Measurements from ENCODE around the gene C19orf85. TPM values are rescaled to one million over a fixed set of nuclear protein-coding genes. Genes with fewer than 3 reads are reported as not detected.
A peak's percentile ranks its signal among the peaks of the same experiment; 100 is the strongest.

C19orf85 gene
- total RNA-seq, 1 donor from 2014 or later = not detected

DNA sequence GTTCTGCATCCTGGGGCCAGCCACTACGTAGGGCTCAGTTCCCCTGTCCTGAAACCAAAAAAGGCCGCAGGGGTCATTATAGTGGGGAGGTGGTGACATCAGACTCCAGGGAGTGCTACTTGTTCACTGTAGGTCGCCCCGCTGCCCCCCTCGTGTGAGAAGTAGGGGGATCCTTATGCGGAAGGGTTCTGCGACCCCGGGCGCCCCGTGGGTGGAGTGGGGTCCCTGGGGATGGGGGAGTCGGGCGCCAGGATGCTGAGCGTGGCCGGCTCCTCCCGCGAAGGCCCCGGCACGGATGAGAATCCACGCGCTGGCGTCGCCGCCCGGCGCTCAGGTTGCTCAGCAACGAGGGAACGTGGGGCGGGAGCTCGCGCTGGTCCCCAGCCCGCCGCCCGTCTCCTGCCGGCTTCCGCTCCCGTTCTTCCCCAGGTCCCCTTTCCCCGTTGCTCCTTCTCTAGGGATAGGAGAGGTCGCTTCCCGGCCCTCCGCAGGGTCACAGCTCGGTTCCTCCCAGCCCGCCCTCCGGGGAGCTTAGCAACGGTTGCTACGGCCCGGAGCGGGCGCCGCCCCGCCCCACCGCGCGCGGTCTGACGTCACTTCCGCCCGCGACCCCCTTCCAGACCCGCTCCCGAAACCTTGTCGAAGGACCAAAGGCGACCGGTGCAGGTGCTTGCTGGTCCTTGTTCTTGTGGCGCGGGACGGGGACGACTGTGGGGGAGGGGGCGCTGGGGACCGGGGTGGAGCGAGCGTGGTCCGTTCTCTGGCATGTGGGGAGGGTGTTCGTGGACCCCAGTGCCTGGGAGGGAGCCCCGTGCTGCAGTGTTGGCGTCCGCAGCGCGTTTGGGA, 20.3 kb upstream of the C19orf85 start, which contains the start of gene NAT14:
TSS of gene NAT14 (plus strand) at position 596 of the 846 bp plus-strand sequence. CDS start 521 bp downstream, outside the sequence.
- peaks cover 25 to 41% (median 39%) of the 10 kb centered on the region in 3 donors for H3K4me1 ChIP-seq (ENCODE audit: control insufficient read depth in 3 of 3, insufficient read depth in 3 of 3, low read length in 3 of 3)
- peak within 1 kb of the TSS; percentile 60 to 67 (median 62) for H3K4me3 ChIP-seq (ENCODE audit: low read length in 3 of 3)
- H3K27me3 ChIP-seq (ENCODE audit: control insufficient read depth in 3 of 3, insufficient read depth in 3 of 3, low read length in 3 of 3) = peaks cover 7 to 27% (median 7%) of the 10 kb centered on the region in 3 donors
- H3K27ac ChIP-seq (ENCODE audit: low read depth, low read length) = peak within 1 kb of the TSS; percentile 88
- H3K9me3 ChIP-seq (ENCODE audit: control insufficient read depth in 3 of 3, low read length in 3 of 3) = no peaks in the 10 kb centered on the region
- H3K36me3 ChIP-seq (ENCODE audit: control insufficient read depth in 3 of 3, insufficient read depth in 3 of 3, low read length in 3 of 3) = peaks cover 4 to 9% (median 6%) of the 10 kb centered on the region in 3 donors
- H3K9ac ChIP-seq (ENCODE audit: low read depth in 1 of 3, low read length in 3 of 3) = peak within 1 kb of the TSS; percentile 50 to 66 (median 65)

GRCh38 chr19:55483706-55484592, 19.4 kb upstream of the C19orf85 start:
- peak overlapping the region; percentile 60 to 67 (median 62) for H3K4me3 ChIP-seq (ENCODE audit: low read length in 3 of 3)
- peaks cover 25 to 42% (median 40%) of the 10 kb centered on the region in 3 donors for H3K4me1 ChIP-seq (ENCODE audit: control insufficient read depth in 3 of 3, insufficient read depth in 3 of 3, low read length in 3 of 3)

GRCh38 chr19:55482967-55483705, 18.6 kb upstream of the C19orf85 start:
- H3K4me3 ChIP-seq (ENCODE audit: low read length in 3 of 3) = no peak overlapping the region
- no peaks in the 10 kb centered on the region for H3K9me3 ChIP-seq (ENCODE audit: control insufficient read depth in 3 of 3, low read length in 3 of 3)
- H3K27ac ChIP-seq (ENCODE audit: low read depth, low read length) = no peak overlapping the region
- no peak overlapping the region for H3K9ac ChIP-seq (ENCODE audit: low read depth in 1 of 3, low read length in 3 of 3)
- peaks cover 27 to 48% (median 44%) of the 10 kb centered on the region in 3 donors for H3K4me1 ChIP-seq (ENCODE audit: control insufficient read depth in 3 of 3, insufficient read depth in 3 of 3, low read length in 3 of 3)
- H3K27me3 ChIP-seq (ENCODE audit: control insufficient read depth in 3 of 3, insufficient read depth in 3 of 3, low read length in 3 of 3) = peaks cover 0 to 18% (median 7%) of the 10 kb centered on the region in 3 donors
- peaks cover 6 to 9% (median 7%) of the 10 kb centered on the region in 3 donors for H3K36me3 ChIP-seq (ENCODE audit: control insufficient read depth in 3 of 3, insufficient read depth in 3 of 3, low read length in 3 of 3)

More at GRCh38 chr19:55483706-55484592, 19.4 kb upstream of the C19orf85 start:
- peaks cover 6 to 9% (median 7%) of the 10 kb centered on the region in 3 donors for H3K36me3 ChIP-seq (ENCODE audit: control insufficient read depth in 3 of 3, insufficient read depth in 3 of 3, low read length in 3 of 3)
- H3K9ac ChIP-seq (ENCODE audit: low read depth in 1 of 3, low read length in 3 of 3) = peak overlapping the region in 2 of 3 donors; percentile 50 to 66
- H3K27ac ChIP-seq (ENCODE audit: low read depth, low read length) = peak overlapping the region; percentile 88
- no peaks in the 10 kb centered on the region for H3K9me3 ChIP-seq (ENCODE audit: control insufficient read depth in 3 of 3, low read length in 3 of 3)
- peaks cover 0 to 21% (median 7%) of the 10 kb centered on the region in 3 donors for H3K27me3 ChIP-seq (ENCODE audit: control insufficient read depth in 3 of 3, insufficient read depth in 3 of 3, low read length in 3 of 3)

GRCh38 chr19:55482156-55482961, 17.8 kb upstream of the C19orf85 start:
- Histone ChIP-seq H3K4me1 (ENCODE audit: control insufficient read depth in 3 of 3, insufficient read depth in 3 of 3, low read length in 3 of 3) (peaks cover 31 to 50% (median 46%) of the 10 kb centered on the region in 3 donors), H3K9me3 (ENCODE audit: control insufficient read depth in 3 of 3, low read length in 3 of 3) (no peaks in the 10 kb centered on the region), H3K27ac (ENCODE audit: low read depth, low read length) (no peak overlapping the region), H3K4me3 (ENCODE audit: low read length in 3 of 3) (no peak overlapping the region), H3K36me3 (ENCODE audit: control insufficient read depth in 3 of 3, insufficient read depth in 3 of 3, low read length in 3 of 3) (peaks cover 6 to 9% (median 7%) of the 10 kb centered on the region in 3 donors), H3K27me3 (ENCODE audit: control insufficient read depth in 3 of 3, insufficient read depth in 3 of 3, low read length in 3 of 3) (peaks cover 0 to 18% (median 7%) of the 10 kb centered on the region in 3 donors), H3K9ac (ENCODE audit: low read depth in 1 of 3, low read length in 3 of 3) (no peak overlapping the region)

- peaks cover 27 to 44% (median 44%) of the 10 kb centered on the region in 3 donors for H3K4me1 ChIP-seq (ENCODE audit: control insufficient read depth in 3 of 3, insufficient read depth in 3 of 3, low read length in 3 of 3)
- peaks cover 0 to 15% (median 7%) of the 10 kb centered on the region in 3 donors for H3K27me3 ChIP-seq (ENCODE audit: control insufficient read depth in 3 of 3, insufficient read depth in 3 of 3, low read length in 3 of 3)
- H3K4me3 ChIP-seq (ENCODE audit: low read length in 3 of 3) = no peak overlapping the region
Observed at GRCh38 chr19:55481794-55482155, 17.2 kb upstream of the C19orf85 start.

GRCh38 chr19:55481148-55481793, 16.7 kb upstream of the C19orf85 start:
- H3K36me3 ChIP-seq (ENCODE audit: control insufficient read depth in 3 of 3, insufficient read depth in 3 of 3, low read length in 3 of 3) = peaks cover 6 to 9% (median 7%) of the 10 kb centered on the region in 3 donors

More at GRCh38 chr19:55481794-55482155, 17.2 kb upstream of the C19orf85 start:
- no peak overlapping the region for H3K27ac ChIP-seq (ENCODE audit: low read depth, low read length)
- no peak overlapping the region for H3K9ac ChIP-seq (ENCODE audit: low read depth in 1 of 3, low read length in 3 of 3)
- peaks cover 6 to 9% (median 7%) of the 10 kb centered on the region in 3 donors for H3K36me3 ChIP-seq (ENCODE audit: control insufficient read depth in 3 of 3, insufficient read depth in 3 of 3, low read length in 3 of 3)
- H3K9me3 ChIP-seq (ENCODE audit: control insufficient read depth in 3 of 3, low read length in 3 of 3) = no peaks in the 10 kb centered on the region

DNA sequence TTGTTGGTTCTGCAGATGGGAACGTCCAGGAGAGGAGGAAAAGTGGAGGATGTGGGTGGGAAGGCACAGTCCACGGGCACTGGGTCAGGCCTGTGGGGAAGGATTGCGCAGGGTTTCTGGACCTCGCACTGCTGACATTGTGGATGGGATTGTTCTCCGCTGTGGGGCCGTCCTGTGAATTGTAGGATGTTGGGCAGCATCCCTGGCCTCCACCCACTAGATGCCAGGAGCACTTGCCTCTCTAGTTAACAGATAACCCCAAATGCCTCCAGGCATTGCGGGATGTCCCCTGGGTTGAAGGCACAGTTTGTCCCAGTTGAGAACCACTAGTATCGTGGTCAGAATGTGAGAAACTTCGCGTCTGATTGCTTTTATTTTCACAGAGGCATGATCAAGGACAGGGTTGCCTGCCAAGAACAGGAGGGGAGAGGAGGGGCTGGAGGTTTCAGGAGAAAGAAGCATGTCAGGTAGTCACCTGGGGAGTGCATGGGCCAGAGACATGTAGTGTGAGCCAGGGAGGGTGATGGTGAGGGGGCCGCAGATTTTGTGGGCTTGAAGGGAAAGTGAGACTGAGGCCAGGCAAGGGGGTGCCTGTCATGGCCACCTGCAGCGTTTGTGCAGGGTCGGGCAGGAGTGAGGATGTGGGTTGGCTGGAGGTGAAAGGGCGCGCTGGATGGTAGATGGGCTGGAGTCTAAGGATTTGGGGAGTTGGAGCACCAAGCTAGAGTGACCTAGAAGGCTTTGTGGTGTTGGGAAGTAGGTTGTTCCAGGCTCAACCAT, 15.1 kb upstream of the C19orf85 start:
- Histone ChIP-seq H3K4me3 (ENCODE audit: low read length in 3 of 3) (no peak overlapping the region), H3K4me1 (ENCODE audit: control insufficient read depth in 3 of 3, insufficient read depth in 3 of 3, low read length in 3 of 3) (peaks cover 22 to 35% (median 30%) of the 10 kb centered on the region in 3 donors), H3K27ac (ENCODE audit: low read depth, low read length) (no peak overlapping the region)

More at GRCh38 chr19:55481148-55481793, 16.7 kb upstream of the C19orf85 start:
- Histone ChIP-seq H3K9me3 (ENCODE audit: control insufficient read depth in 3 of 3, low read length in 3 of 3) (no peaks in the 10 kb centered on the region), H3K4me1 (ENCODE audit: control insufficient read depth in 3 of 3, insufficient read depth in 3 of 3, low read length in 3 of 3) (peaks cover 27 to 40% (median 39%) of the 10 kb centered on the region in 3 donors), H3K27me3 (ENCODE audit: control insufficient read depth in 3 of 3, insufficient read depth in 3 of 3, low read length in 3 of 3) (peaks cover 0 to 14% (median 7%) of the 10 kb centered on the region in 3 donors), H3K4me3 (ENCODE audit: low read length in 3 of 3) (no peak overlapping the region), H3K27ac (ENCODE audit: low read depth, low read length) (no peak overlapping the region), H3K9ac (ENCODE audit: low read depth in 1 of 3, low read length in 3 of 3) (no peak overlapping the region)

DNA sequence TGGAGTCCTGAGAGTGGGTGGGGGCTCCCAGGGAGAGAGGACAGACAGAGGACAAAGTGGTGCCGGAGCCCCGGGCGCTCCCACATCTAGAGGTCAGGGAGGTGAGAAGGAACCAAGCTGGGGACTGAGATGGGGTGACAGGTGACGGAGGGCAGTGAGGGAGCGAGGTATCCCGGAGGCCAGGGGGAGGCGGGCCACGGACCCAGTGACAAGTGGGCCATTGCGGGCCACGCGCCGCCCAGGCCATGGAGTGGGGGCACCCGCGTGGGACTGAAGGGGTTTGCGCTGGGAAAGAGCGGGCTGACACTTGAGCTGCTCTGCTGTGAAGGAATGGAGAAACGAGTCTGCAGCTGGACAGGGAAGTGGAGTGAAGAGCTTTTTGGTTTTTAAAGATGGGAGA, 14.5 kb upstream of the C19orf85 start:
- Histone ChIP-seq H3K4me3 (ENCODE audit: low read length in 3 of 3) (no peak overlapping the region), H3K36me3 (ENCODE audit: control insufficient read depth in 3 of 3, insufficient read depth in 3 of 3, low read length in 3 of 3) (peaks cover 6 to 9% (median 7%) of the 10 kb centered on the region in 3 donors), H3K9ac (ENCODE audit: low read depth in 1 of 3, low read length in 3 of 3) (no peak overlapping the region), H3K27ac (ENCODE audit: low read depth, low read length) (no peak overlapping the region), H3K4me1 (ENCODE audit: control insufficient read depth in 3 of 3, insufficient read depth in 3 of 3, low read length in 3 of 3) (peaks cover 22 to 30% (median 24%) of the 10 kb centered on the region in 3 donors), H3K27me3 (ENCODE audit: control insufficient read depth in 3 of 3, insufficient read depth in 3 of 3, low read length in 3 of 3) (no peaks in the 10 kb centered on the region), H3K9me3 (ENCODE audit: control insufficient read depth in 3 of 3, low read length in 3 of 3) (no peaks in the 10 kb centered on the region)

More for the DNA sequence above, 15.1 kb upstream of the C19orf85 start:
- no peak overlapping the region for H3K9ac ChIP-seq (ENCODE audit: low read depth in 1 of 3, low read length in 3 of 3)
- H3K9me3 ChIP-seq (ENCODE audit: control insufficient read depth in 3 of 3, low read length in 3 of 3) = no peaks in the 10 kb centered on the region
- peaks cover 6 to 9% (median 7%) of the 10 kb centered on the region in 3 donors for H3K36me3 ChIP-seq (ENCODE audit: control insufficient read depth in 3 of 3, insufficient read depth in 3 of 3, low read length in 3 of 3)
- H3K27me3 ChIP-seq (ENCODE audit: control insufficient read depth in 3 of 3, insufficient read depth in 3 of 3, low read length in 3 of 3) = no peaks in the 10 kb centered on the region

Measured in skeletal muscle tissue (tissue), 4 donors.